HG03280 (cell line): ENCODE results near the gene RIPK1.
A peak's percentile ranks its signal among the peaks of the same experiment; 100 is the strongest.
"Not testable (repeated sequence)": the region's sequence is repeated elsewhere in the genome, so short reads cannot be mapped to it uniquely, and the experiment has no call there.

Source experiments
- ATAC-seq: cut with Tn5 transposase; IDR thresholded peaks from one replicate; pipeline ENCODE4 v1.9.1; 2021; ENCODE audit warnings: mild to moderate bottlenecking, moderate library complexity; ENCODE audit not compliant: unreplicated experiment

RIPK1 gene

GRCh38 chr6:3045369-3045768, 22.9 kb upstream of the RIPK1 start:
- no peak for ATAC-seq

- ATAC-seq = no peak
Observed at GRCh38 chr6:3045777-3046176, 22.5 kb upstream of the RIPK1 start.

- no peak for ATAC-seq
Observed at GRCh38 chr6:3046295-3046694, 22.0 kb upstream of the RIPK1 start.

- not testable (repeated sequence) for ATAC-seq
Observed at GRCh38 chr6:3048009-3048408, 20.3 kb upstream of the RIPK1 start.

GRCh38 chr6:3052481-3053230, 15.6 kb upstream of the RIPK1 start:
- ATAC-seq = no peak

GRCh38 chr6:3053231-3053508, 15.1 kb upstream of the RIPK1 start:
- ATAC-seq = no peak

- not testable (repeated sequence) for ATAC-seq
Observed at GRCh38 chr6:3054229-3055157, 13.8 kb upstream of the RIPK1 start.

GRCh38 chr6:3055158-3055499, 13.2 kb upstream of the RIPK1 start:
- ATAC-seq = not testable (repeated sequence)

GRCh38 chr6:3057063-3057770, 11.1 kb upstream of the RIPK1 start:
- ATAC-seq = no peak

- no peak for ATAC-seq
Observed at GRCh38 chr6:3058957-3059356, 9.3 kb upstream of the RIPK1 start.

GRCh38 chr6:3060092-3060491, 8.2 kb upstream of the RIPK1 start:
- not testable (repeated sequence) for ATAC-seq

- ATAC-seq = no peak
Observed at GRCh38 chr6:3061501-3061941, 6.8 kb upstream of the RIPK1 start.

GRCh38 chr6:3063340-3063732, 5.0 kb upstream of the RIPK1 start:
- ATAC-seq = not testable (repeated sequence)

- ATAC-seq = peak; percentile 64
Observed at GRCh38 chr6:3063733-3064700, 4.3 kb upstream of the RIPK1 start.

- ATAC-seq = no peak
Observed at GRCh38 chr6:3071568-3071967, 3.3 kb downstream of the RIPK1 start.

GRCh38 chr6:3072798-3073197, 4.5 kb downstream of the RIPK1 start:
- ATAC-seq = no peak

- no peak for ATAC-seq
Observed at GRCh38 chr6:3073382-3073781, 5.1 kb downstream of the RIPK1 start.

- no peak for ATAC-seq
Observed at GRCh38 chr6:3075772-3076113, 7.4 kb downstream of the RIPK1 start.

GRCh38 chr6:3076320-3076719, 8.0 kb downstream of the RIPK1 start:
- ATAC-seq = no peak

- no peak for ATAC-seq
Observed at GRCh38 chr6:3077430-3077829, 9.1 kb downstream of the RIPK1 start.

GRCh38 chr6:3078952-3079351, 10.7 kb downstream of the RIPK1 start:
- not testable (repeated sequence) for ATAC-seq
